SK-N-SH (cell line): Measurements from ENCODE around the gene RPN1. TPM values are rescaled to one million over a fixed set of nuclear protein-coding genes. Genes with fewer than 3 reads are reported as not detected.

Experiments used
- CTCF ChIA-PET: fragments of 300-600, 350-600 bp; formaldehyde crosslinking; extraction: SDS; loops from one replicate; lab custom pipeline; 2021; lab: Yijun Ruan, JAX
- POLR2A ChIA-PET: fragments of 350-600 bp; sonication (Branson Sonifier 250); formaldehyde crosslinking; extraction: SDS; loops from one replicate; lab custom pipeline; 2020; ENCODE audit warnings: antibody characterized with exemption, inconsistent platforms; lab: Yijun Ruan, JAX
- DNase-seq: peaks from one replicate; pipeline ENCODE4 v3.0.0; 2012
- H2AFZ ChIP-seq: fragments of 200-600 bp; sonication (generic); 2 replicates; pipeline ENCODE4 v1.8.1; 2016; ENCODE audit warnings: antibody characterized with exemption, mild to moderate bottlenecking, low read depth
- H3F3A ChIP-seq: fragments of 200-600 bp; sonication (generic); replicated peaks from 2 replicates; pipeline ENCODE3; 2016; ENCODE audit warnings: antibody characterized with exemption, mild to moderate bottlenecking; ENCODE audit not compliant: insufficient read depth
- H3K27ac ChIP-seq, 2 experiments: fragments of 200-500 bp in 1 of 2; fragments of 200-600 bp in 1 of 2; sonication (Bioruptor generic) in 1 of 2; sonication (generic), shearing (Covaris generic) in 1 of 2; 2 replicates each; pipeline versions ENCODE4 v1.5.1 to v1.6.1; 2014 to 2016; ENCODE audit warnings: low read depth in 2 of 2, inconsistent platforms in 1 of 2, low read length in 1 of 2, mild to moderate bottlenecking in 1 of 2, mixed read lengths in 1 of 2
- H3K27me3 ChIP-seq: fragments of 200-600 bp; sonication (generic), shearing (Covaris generic); 2 replicates; pipeline ENCODE4 v1.6.1; 2016; ENCODE audit warnings: mixed run types; ENCODE audit not compliant: insufficient read depth
- H3K36me3 ChIP-seq, 2 experiments: fragments of 200-500 bp in 1 of 2; fragments of 200-600 bp in 1 of 2; sonication (Bioruptor generic) in 1 of 2; sonication (generic) in 1 of 2; replicated peaks in 1 of 2; 2 replicates each; pipeline versions ENCODE3 to v1.5.1; 2014 to 2016; ENCODE audit warnings: low read length in 1 of 2, mild to moderate bottlenecking in 1 of 2; ENCODE audit not compliant: insufficient read depth in 2 of 2, control insufficient read depth in 1 of 2
- H3K4me1 ChIP-seq, 2 experiments: fragments of 200-500 bp in 1 of 2; fragments of 200-600 bp in 1 of 2; sonication (Bioruptor generic) in 1 of 2; sonication (generic), shearing (Covaris generic) in 1 of 2; 2 replicates each; pipeline versions ENCODE4 v1.5.1 to v1.6.1; 2014 to 2016; ENCODE audit warnings: low read depth in 1 of 2, low read length in 1 of 2, mixed run types in 1 of 2; ENCODE audit not compliant: insufficient read depth in 2 of 2, control insufficient read depth in 1 of 2
- H3K4me2 ChIP-seq: fragments of 200-600 bp; sonication (generic), shearing (Covaris generic); 2 replicates; pipeline ENCODE4 v1.6.1; 2017; ENCODE audit warnings: mixed run types
- H3K4me3 ChIP-seq, 2 experiments: fragments of 200-500 bp in 1 of 2; fragments of 200-600 bp in 1 of 2; sonication (Bioruptor generic) in 1 of 2; sonication (generic), shearing (Covaris generic) in 1 of 2; 2 replicates each; pipeline versions ENCODE4 v1.5.1 to v1.8.1; 2014 to 2016; ENCODE audit warnings: low read depth in 2 of 2, inconsistent platforms in 1 of 2, low read length in 1 of 2, mild to moderate bottlenecking in 1 of 2, mixed read lengths in 1 of 2, moderate library complexity in 1 of 2
- H3K79me2 ChIP-seq: fragments of 200-600 bp; sonication (generic); 2 replicates; pipeline ENCODE4 v1.8.1; 2017; ENCODE audit warnings: mild to moderate bottlenecking; ENCODE audit not compliant: insufficient read depth
- H3K9ac ChIP-seq: fragments of 200-600 bp; sonication (generic); 2 replicates; pipeline ENCODE4 v1.6.1; 2017; ENCODE audit warnings: mixed run types
- H3K9me2 ChIP-seq: fragments of 200-600 bp; sonication (generic); 2 replicates; pipeline ENCODE4 v1.6.1; 2017; ENCODE audit warnings: mixed run types
- H3K9me3 ChIP-seq: fragments of 200-600 bp; sonication (generic); 2 replicates; pipeline ENCODE4 v1.6.1; 2017; ENCODE audit warnings: mixed run types, mild to moderate bottlenecking, moderate library complexity
- H4K20me1 ChIP-seq: fragments of 200-600 bp; sonication (generic); 2 replicates; pipeline ENCODE4 v1.6.1; 2017; ENCODE audit warnings: mild to moderate bottlenecking, mixed run types; ENCODE audit not compliant: insufficient read depth
- CHD2 ChIP-seq: fragments of 150-350 bp; IDR thresholded peaks from 2 replicates; pipeline ENCODE4 v1.6.1; 2018; ENCODE audit warnings: low read length; ENCODE audit not compliant: partially characterized antibody
- EP300 ChIP-seq, 2 experiments: IDR thresholded peaks; 2 replicates each; pipeline versions ENCODE4 v1.4.0 to v1.6.1; 2012; ENCODE audit warnings: borderline replicate concordance in 1 of 2, low read depth in 1 of 2, low read length in 1 of 2
- EZH2phosphoT487 ChIP-seq: fragments of 200-600 bp; sonication (generic); IDR thresholded peaks from 2 replicates; pipeline ENCODE4 v1.6.1; 2017; ENCODE audit warnings: low read depth, mixed run types, mild to moderate bottlenecking, antibody characterized with exemption, moderate library complexity, borderline replicate concordance
- FOXM1 ChIP-seq: IDR thresholded peaks from 2 replicates; pipeline ENCODE4 v1.4.0; 2012; ENCODE audit warnings: low read depth, mild to moderate bottlenecking
- GATA2 ChIP-seq: sonication (generic); formaldehyde crosslinking; IDR thresholded peaks from 2 replicates; pipeline ENCODE4 v1.5.0; 2020; ENCODE audit warnings: mild to moderate bottlenecking, missing genetic modification reagents
- JUND ChIP-seq: IDR thresholded peaks from 2 replicates; pipeline ENCODE4 v1.4.0; 2012
- MEF2A ChIP-seq: IDR thresholded peaks from 2 replicates; pipeline ENCODE4 v1.4.0; 2012; ENCODE audit warnings: low read depth, borderline replicate concordance
- RAD21 ChIP-seq: IDR thresholded peaks from 2 replicates; pipeline ENCODE4 v1.6.1; 2012; ENCODE audit warnings: mild to moderate bottlenecking, low read length
- RFX5 ChIP-seq: IDR thresholded peaks from 2 replicates; pipeline ENCODE4 v1.6.1; 2012; ENCODE audit warnings: mild to moderate bottlenecking, improper control_type of control experiment, low read length
- RXRA ChIP-seq: IDR thresholded peaks from 2 replicates; pipeline ENCODE4 v1.4.0; 2012; ENCODE audit warnings: low read depth, mild to moderate bottlenecking, borderline replicate concordance
- TEAD4 ChIP-seq: IDR thresholded peaks from 2 replicates; pipeline ENCODE4 v1.4.0; 2012; ENCODE audit warnings: mild to moderate bottlenecking, borderline replicate concordance; ENCODE audit not compliant: insufficient read depth
- YY1 ChIP-seq: IDR thresholded peaks from 2 replicates; pipeline ENCODE4 v1.4.0; 2012; ENCODE audit warnings: low read depth, mild to moderate bottlenecking
- WGBS: methylation state at CpG from one replicate; pipeline ENCODE4 v1.1.6; 2017; ENCODE audit warnings: low lambda C conversion rate; 5-methylcytosine and 5-hydroxymethylcytosine counted together
- polyA plus RNA-seq, 3 experiments: library from polyadenylated mRNA; depleted of rRNA; stranded (reverse); fragments of >200 nt; gene quantifications; 2 replicates each; pipeline ENCODE4 v1.2.3, GENCODE V29; 2012
- TF ChIP-seq, protein P1 (sequence below): fragments of 200-600 bp; sonication (generic); IDR thresholded peaks from 2 replicates; pipeline ENCODE4 v1.6.1; 2017; ENCODE audit warnings: antibody characterized with exemption, mild to moderate bottlenecking, moderate library complexity
- TF ChIP-seq, protein P2 (sequence below): IDR thresholded peaks from 2 replicates; pipeline ENCODE4 v1.4.0; 2012; ENCODE audit warnings: low read depth
- TF ChIP-seq, protein P3 (sequence below): IDR thresholded peaks from 2 replicates; pipeline ENCODE4 v1.6.1; 2012; ENCODE audit warnings: mild to moderate bottlenecking, low read depth, low read length, moderate library complexity
- TF ChIP-seq, protein P4 (sequence below): fragments of 150-350 bp; IDR thresholded peaks from 2 replicates; pipeline ENCODE4 v1.6.1; 2016; ENCODE audit warnings: mild to moderate bottlenecking, low read depth, low read length

The RPN1 gene
- polyA plus RNA-seq, 1 of the 3 experiments (the other 2 are of a cell fraction): 162 TPM

DNA sequence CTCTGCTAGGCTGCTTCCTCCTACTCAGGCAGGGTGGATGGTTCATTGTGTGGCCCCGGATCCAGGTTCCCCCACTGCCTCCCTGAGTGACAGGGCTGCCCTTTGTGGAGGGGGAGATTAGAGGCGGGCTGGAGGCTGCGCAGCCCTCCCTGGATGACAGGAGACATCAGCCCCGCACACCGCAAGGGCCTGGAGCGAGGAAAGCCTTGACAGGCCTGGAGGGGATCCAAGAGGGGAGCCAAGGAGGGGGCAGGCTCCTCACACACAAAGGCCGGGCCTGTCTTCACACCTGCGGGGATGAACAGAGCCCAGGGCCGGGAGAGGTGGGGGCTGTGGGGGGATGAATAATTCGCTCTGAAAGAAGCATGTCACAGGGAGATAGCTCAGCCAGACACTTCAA is 72.9 kb downstream of the RPN1 start:
- no peak for DNase-seq
- Histone ChIP-seq H3K9me2 (no peaks in the 10 kb centered on the region), H3K4me3 (no peak overlapping the region), H3K9ac (no peak overlapping the region), H3K4me1 (peaks cover 0 to 10% of the 10 kb centered on the region in 2 experiments; a peak in 1 of 4 replicates), H4K20me1 (no peaks in the 10 kb centered on the region), H3F3A (no peaks in the 10 kb centered on the region), H3K79me2 (no peaks in the 10 kb centered on the region), H3K4me2 (no peak overlapping the region), H3K27me3 (no peaks in the 10 kb centered on the region), H3K36me3 (no peaks in the 10 kb centered on the region), H2AFZ (no peak overlapping the region), H3K9me3 (no peaks in the 10 kb centered on the region), H3K27ac (no peak overlapping the region)
- ChIA-PET CTCF (no interaction called here), POLR2A (no interaction called here)
- WGBS: 63% methylated on average over 6 of the region's 10 CpGs
- no peak for TF ChIP-seq CHD2
- TF ChIP-seq GATA2: no peak
- TF ChIP-seq, protein P1, sequence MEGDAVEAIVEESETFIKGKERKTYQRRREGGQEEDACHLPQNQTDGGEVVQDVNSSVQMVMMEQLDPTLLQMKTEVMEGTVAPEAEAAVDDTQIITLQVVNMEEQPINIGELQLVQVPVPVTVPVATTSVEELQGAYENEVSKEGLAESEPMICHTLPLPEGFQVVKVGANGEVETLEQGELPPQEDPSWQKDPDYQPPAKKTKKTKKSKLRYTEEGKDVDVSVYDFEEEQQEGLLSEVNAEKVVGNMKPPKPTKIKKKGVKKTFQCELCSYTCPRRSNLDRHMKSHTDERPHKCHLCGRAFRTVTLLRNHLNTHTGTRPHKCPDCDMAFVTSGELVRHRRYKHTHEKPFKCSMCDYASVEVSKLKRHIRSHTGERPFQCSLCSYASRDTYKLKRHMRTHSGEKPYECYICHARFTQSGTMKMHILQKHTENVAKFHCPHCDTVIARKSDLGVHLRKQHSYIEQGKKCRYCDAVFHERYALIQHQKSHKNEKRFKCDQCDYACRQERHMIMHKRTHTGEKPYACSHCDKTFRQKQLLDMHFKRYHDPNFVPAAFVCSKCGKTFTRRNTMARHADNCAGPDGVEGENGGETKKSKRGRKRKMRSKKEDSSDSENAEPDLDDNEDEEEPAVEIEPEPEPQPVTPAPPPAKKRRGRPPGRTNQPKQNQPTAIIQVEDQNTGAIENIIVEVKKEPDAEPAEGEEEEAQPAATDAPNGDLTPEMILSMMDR: no peak
- no peak for TF ChIP-seq FOXM1
- no peak for TF ChIP-seq MEF2A
- TF ChIP-seq, protein P2, sequence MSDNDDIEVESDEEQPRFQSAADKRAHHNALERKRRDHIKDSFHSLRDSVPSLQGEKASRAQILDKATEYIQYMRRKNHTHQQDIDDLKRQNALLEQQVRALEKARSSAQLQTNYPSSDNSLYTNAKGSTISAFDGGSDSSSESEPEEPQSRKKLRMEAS: no peak
- no peak for TF ChIP-seq RAD21
- TF ChIP-seq, protein P3, sequence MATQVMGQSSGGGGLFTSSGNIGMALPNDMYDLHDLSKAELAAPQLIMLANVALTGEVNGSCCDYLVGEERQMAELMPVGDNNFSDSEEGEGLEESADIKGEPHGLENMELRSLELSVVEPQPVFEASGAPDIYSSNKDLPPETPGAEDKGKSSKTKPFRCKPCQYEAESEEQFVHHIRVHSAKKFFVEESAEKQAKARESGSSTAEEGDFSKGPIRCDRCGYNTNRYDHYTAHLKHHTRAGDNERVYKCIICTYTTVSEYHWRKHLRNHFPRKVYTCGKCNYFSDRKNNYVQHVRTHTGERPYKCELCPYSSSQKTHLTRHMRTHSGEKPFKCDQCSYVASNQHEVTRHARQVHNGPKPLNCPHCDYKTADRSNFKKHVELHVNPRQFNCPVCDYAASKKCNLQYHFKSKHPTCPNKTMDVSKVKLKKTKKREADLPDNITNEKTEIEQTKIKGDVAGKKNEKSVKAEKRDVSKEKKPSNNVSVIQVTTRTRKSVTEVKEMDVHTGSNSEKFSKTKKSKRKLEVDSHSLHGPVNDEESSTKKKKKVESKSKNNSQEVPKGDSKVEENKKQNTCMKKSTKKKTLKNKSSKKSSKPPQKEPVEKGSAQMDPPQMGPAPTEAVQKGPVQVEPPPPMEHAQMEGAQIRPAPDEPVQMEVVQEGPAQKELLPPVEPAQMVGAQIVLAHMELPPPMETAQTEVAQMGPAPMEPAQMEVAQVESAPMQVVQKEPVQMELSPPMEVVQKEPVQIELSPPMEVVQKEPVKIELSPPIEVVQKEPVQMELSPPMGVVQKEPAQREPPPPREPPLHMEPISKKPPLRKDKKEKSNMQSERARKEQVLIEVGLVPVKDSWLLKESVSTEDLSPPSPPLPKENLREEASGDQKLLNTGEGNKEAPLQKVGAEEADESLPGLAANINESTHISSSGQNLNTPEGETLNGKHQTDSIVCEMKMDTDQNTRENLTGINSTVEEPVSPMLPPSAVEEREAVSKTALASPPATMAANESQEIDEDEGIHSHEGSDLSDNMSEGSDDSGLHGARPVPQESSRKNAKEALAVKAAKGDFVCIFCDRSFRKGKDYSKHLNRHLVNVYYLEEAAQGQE: no peak
- no peak for TF ChIP-seq JUND
- no peak for TF ChIP-seq YY1
- TF ChIP-seq, protein P4, sequence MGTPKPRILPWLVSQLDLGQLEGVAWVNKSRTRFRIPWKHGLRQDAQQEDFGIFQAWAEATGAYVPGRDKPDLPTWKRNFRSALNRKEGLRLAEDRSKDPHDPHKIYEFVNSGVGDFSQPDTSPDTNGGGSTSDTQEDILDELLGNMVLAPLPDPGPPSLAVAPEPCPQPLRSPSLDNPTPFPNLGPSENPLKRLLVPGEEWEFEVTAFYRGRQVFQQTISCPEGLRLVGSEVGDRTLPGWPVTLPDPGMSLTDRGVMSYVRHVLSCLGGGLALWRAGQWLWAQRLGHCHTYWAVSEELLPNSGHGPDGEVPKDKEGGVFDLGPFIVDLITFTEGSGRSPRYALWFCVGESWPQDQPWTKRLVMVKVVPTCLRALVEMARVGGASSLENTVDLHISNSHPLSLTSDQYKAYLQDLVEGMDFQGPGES: no peak
- TF ChIP-seq RXRA: no peak
- TF ChIP-seq TEAD4: no peak
- TF ChIP-seq EP300 (IDR thresholded peaks at IDR 0.05; ENCODE audit: borderline replicate concordance in 1 of 2, low read depth in 1 of 2, low read length in 1 of 2): no peak
- TF ChIP-seq RFX5: no peak
- no peak for TF ChIP-seq EZH2phosphoT487
